ENCODE results near the gene MAML2.

Gene MAML2

DNA sequence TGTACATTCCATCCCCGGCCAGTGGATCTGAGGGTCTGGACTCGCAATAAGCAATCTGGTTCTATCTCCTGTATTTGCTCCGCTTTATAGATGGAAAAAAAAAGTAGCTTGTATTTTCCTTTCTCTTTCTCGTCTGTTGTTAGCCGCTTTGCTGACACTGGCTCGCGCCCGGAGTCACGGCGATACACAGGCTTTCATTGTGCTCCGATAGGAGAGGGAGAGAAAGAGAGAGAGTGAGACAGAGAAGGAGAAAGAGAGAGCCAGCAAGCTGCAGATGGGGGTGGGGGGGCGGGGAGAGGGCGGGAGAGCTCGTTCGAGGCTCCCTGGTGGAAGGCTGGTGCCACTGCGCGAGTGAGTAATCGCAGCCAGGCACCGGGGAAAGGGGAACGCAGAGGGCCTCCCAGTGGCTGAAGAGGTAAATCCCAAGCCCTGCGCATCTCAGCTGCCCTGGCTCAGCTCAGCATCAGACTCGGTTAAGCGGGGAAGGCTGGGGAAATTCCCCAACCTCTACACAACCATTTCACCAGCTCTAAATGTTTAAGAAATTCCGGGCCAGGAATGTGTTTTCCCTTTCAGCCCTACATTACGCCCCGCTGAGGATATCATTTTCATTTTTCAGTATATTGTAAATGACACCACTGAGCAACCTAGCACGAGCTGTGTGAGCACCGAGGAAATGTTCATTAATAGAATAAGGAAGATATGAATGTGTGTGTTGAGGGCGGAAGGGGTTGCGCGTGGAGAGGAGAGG is at the start of gene MAML2:
Gene MAML2 (minus strand): TSS at position 235 of the 751 bp plus-strand sequence. CDS start 1,300 bp downstream, outside the sequence.
- peak; percentile 89 for DNase-seq

GRCh38 chr11:96391698-96392307 is 48.8 kb upstream of the MAML2 start:
- DNase-seq = no peak

DNA sequence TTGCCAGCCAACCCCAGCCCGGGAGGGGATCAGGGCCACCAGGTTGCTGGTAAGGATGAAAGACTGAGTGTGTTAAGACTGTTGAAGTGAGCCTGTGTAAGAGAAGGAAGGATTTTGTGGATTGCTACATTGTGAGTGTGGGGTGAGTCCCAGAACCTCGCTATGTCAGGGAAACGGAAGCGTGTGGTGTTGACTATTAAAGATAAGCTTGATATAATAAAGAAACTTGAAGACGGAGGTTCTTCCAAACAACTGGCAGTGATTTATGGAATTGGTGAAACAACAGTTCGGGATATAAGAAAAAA is 47.4 kb upstream of the MAML2 start:
- DNase-seq = no peak

DNA sequence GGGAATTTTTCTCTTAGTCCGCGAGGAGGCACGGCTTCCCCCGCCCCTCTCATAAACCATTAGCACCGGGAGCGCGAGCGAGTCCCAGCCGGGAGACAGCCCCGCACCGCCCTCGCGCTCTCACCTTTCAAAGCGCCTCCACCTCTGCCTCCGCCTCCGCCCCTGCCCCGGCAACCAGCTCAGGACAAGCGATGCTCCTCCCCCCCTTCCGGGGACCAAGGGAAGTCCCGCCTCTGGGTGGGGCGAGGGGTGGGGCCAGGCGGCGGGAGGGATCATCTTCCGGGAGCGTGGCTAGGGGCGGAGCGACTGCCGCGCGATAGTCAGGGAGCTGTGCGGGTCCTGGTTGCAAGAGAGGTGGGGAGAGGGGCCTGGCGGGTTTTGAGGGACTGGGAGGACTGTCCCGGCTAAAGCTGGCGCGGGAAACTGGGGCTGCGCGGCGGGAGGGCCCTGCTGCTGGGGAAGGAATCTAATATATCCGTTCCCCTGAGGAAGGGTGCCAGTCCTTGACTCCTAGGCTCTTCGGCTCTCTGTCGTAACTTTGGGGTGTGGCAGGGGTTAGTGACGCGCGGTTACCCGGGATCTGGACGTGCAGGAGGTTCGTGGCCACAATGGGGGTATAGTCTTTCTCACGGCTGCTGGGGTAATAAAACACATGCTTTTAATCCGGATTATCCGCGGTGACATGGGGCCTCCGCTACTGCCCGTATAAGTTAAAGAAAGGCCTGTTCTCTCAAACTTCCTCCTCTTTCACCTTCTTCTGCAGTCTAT is 46.9 kb upstream of the MAML2 start, which contains the start of the genes CCDC82 and JRKL:
Gene CCDC82 (minus strand): TSS at position 193 of the 768 bp plus-strand sequence. CDS start 5,165 bp downstream, outside the sequence.
Gene JRKL (plus strand): TSS at position 294 of the 768 bp plus-strand sequence. CDS start 637 bp downstream, outside the sequence.
- DNase-seq = peak; percentile 96

- peak; percentile 86 for DNase-seq
Measured at GRCh38 chr11:96388891-96389719, 46.1 kb upstream of the MAML2 start.

DNA sequence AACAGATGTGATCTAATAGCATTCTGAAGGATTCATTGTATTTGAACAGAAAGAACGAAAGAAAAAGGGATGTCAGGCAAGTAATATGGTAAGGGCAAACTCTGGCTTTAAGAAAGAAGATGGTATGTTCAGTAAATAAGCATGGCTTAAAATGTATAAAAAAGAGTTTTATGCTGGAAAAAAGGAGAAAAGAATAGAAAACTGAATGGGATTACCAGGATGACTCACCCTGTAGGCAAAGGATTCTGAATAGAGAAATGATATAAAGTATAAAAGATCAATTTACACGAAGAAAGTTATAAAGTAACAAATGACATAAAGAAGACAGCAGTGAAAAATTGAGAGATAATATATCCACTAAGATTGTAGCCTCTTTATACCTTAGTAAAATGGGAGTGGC is 42.2 kb upstream of the MAML2 start:
- DNase-seq = no peak

DNA sequence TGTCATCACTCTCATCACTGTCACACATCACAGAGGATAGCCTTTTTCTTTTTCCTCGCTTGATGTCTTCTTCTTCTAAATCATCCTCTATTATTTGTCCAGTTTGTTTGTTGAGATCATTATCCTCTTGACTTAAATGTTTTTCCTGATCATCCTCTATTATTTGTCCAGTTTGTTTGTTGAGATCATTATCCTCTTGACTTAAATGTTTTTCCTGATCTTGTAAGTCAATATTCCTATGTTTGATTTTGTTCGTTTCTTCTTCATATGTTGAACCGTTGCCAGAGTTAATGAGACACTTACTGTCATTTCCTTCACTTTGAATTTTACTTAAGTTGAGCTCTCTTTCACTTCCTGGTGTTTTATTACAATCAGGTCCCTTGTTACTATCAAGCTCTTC is 41.2 kb upstream of the MAML2 start:
- DNase-seq = no peak

GRCh38 chr11:96376796-96377195 is 33.8 kb upstream of the MAML2 start:
- DNase-seq = no peak

- DNase-seq = no peak
Measured at GRCh38 chr11:96373826-96374225, 30.8 kb upstream of the MAML2 start.

DNA sequence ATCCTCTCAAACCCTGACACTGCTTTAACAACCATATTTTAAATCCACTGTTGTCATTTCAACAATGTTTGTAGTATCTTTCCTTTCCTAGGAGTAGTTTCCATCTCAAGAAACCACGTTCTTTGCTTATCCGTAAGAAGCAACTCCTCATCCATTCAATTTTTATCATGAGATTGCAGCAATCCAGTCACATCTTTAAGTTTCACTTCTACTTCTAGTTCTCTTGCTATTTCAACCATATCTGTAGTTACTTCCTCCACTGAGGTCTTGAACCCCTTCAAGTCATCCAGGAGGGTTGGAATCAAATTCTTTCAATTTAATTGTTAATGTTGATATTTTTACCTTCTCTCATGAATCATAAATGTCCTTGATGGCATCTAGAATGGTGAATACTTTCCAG is 24.3 kb upstream of the MAML2 start:
- no peak for DNase-seq

DNA sequence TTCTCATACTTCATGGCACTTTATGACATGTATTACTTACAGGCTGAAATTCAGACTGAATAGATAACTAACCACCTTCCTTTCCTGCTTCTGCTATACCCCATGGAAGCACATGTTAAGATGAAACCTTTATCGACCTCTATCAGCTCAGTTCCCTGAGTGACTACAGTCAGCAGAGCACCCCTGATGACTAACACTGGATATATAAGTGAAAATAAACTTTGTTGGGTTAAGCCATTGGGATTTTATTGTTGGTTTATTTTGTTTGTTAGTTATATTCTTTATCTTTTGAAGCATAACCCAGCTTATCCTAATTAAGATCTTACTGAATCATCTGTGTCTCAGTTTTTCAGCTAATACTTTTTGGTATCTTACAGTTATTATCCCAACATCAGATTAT is 23.0 kb upstream of the MAML2 start:
- DNase-seq = no peak

DNA sequence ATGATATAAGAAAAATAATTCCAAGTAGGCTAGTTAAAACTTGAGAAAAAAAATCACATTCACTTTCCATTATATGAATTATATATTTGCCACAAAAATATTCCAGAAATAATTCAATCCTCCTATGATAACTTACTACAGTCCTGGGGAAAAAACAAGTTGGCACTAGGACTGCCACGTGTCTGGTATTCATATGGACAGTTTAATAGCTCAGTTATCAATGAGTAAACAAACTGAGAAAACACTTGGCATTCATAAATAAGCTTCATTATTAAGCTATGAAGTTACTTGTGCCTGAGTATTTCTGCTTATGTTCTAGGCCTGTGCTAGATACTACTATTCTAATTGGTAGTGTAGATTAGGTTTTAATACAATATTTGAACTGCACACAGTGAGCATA is 22.5 kb upstream of the MAML2 start:
- no peak for DNase-seq

DNA sequence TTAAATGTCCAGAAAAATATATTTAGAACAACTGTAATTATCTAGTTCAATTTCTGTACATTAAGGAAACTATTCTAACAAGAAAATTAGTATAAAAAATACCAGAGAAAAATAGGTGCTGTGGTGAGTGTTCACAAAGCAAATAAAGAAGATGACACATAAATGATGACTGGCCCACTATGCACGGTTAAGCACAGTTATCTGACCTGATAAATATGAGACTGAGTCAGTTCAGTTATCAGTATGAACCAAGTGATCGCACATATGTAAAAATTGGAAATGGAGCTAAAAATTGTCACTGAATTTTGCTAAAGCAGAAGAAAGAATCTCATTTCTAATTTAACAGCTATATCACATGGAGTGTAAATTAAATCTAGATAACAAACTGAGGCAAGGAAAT is 18.8 kb upstream of the MAML2 start:
- no peak for DNase-seq

GRCh38 chr11:96358321-96358720 is 15.3 kb upstream of the MAML2 start:
- DNase-seq = no peak

DNA sequence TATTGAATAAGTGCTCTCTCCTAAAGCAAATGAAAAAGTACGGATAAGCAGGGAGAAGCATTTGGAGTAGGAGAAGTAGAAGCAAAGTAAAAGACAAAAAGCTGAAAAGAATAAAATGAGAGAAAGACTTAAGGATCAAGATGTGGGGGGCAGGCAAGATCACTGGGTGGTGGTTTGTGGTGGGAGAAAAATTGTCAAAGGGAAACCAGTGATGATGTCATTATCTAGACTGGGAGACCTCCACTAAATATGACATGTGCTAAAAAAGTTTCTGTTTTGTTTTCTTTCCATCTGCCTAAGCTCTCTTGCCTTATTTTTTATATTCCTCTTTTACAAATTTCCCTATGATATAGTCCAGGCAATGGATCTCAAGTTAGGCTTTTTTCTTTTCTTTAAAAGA is 14.8 kb upstream of the MAML2 start:
- no peak for DNase-seq

DNA sequence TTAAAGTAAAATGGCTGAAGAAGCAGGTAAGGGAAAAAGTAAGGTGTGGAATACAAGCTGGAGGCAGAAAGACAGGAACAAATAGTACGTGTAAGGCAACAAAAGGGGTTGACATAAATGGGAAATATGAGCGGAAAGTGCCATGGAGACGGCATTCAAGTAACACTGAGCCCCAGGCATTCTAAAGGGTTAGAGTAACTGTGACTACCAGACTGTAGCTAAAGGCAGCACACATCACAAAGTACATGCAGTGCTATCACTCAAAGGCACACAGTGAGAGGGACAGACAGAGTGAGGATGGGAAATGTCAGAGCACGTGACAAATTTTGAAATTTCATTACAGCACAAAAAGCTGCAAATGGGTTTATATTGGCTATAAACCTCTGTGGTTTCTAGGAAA is 13.9 kb upstream of the MAML2 start:
- DNase-seq = no peak

GRCh38 chr11:96342014-96342960 is 708 bp downstream of the MAML2 start:
- no peak for DNase-seq

GRCh38 chr11:96341211-96342013 is 1.6 kb downstream of the MAML2 start:
- peak; percentile 44 for DNase-seq

DNA sequence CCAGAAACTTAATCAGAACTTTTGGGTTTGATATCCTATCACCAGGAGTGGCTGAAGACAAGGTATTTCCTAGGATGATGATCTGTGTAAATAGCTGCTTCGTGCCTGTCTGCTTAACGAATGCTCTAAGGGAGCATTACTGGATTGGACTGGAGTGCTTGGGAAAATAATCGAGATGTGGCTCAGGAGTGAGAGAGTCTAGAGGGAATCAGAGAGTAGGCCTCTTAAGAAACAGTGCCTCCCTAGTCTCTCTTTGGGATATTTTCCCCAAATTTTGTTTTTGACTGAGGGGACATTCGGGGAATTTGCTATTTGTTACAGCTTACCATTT is 2.5 kb downstream of the MAML2 start:
- no peak for DNase-seq

DNA sequence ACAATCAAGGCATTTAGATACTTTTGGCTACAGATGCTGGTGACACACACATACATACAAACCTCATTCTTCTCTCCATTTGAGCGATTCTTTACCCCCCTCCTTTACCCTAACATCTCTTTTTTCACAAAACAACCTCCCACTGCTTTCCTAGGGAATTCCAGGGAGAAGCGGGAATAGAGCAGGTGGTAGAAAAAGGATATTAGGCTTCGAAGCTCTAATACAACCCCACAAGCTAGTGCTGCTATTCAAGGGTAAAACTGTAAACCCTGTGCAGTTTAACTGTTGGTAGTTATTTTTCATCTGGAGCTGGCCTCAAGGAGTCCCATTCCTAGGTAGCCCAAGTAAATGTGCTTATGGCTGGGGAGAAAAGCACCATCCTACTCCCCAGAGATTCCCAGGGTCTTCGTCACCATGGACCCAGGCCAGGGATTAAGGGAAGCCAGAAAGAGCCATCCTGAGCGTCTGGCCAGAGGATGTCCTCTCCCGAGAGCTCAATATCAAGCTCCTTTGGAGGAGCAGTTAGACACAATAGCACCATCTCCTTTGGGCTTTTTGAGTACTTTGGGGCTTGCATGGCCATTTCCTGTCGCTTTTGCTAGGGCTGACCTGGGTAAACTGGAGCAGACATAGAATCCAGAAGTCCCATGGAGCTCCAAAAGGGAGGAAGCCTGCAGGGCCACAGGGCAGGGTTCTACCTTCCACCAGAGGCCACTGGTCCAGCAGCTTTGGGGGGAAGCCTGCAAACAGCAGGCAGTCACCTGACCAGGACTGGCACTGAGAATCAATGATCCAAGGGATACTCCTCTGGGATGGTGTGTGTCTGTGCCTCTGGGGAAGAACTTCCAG is 3.1 kb downstream of the MAML2 start:
- DNase-seq = no peak

Measured in DMS79 (cell line).